ENCODE results near the gene DIPK1B. TPM values are rescaled to one million over a fixed set of nuclear protein-coding genes. Genes with fewer than 3 reads are reported as not detected.

The DIPK1B gene
- total RNA-seq, 4 donors from 2014 or later = 5.4 to 37.9 (median 15.8) TPM

DNA sequence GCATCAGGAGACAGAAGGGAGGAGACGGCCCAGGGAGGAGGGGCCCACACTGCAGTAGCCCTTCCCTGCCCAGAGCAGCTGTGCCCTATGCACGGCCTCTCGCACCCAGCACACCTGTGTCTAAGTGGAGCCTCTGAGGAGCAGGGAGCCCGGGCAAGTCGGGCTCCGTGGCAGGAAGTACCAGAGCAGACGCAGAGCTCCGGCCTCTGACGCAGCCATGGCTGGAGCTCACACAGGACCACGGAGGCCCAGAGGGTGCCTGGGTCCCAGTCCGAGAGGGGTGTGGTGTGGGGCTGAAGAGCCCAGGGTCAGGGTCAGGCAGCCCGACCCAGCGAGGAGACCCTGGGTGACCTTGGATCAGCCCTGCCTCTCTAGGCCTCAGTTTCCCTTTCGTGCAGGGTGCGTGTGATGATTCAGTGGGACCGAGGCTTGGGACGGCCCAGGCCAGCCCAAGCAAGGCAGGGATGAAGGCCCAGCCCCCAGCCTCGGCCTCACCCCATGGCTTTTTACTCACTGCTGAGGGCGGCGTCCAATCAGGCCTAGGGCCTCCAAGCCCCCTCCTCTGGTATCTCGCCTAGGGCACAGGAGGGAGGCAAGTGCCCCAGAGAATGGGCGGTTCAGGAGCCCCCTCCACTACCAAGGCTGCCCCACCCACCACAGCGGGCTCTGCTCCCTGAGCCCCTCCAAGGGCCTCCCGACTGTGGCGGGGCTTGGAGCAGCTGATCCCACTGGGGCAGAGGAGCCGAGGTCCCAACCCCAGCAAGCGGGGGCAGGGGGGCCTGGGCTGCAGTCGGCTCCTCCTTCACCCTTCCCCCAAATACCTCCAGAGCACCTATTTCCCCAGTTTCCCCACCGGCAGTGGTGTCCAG, 20.8 kb upstream of the DIPK1B start:
- no peaks in the 10 kb centered on the region for H3K36me3 ChIP-seq
- no peak overlapping the region for H3K27ac ChIP-seq
- H3K4me1 ChIP-seq = peaks cover 0 to 45% (median 9%) of the 10 kb centered on the region in 4 donors
- WGBS, 2 donors = 74 to 85% methylated on average over 14 to 21 of the region's 29 CpGs
- H3K4me3 ChIP-seq = no peak overlapping the region
- H3K27me3 ChIP-seq = peaks cover 0 to 7% of the 10 kb centered on the region in 2 donors
- TF ChIP-seq, protein P1, sequence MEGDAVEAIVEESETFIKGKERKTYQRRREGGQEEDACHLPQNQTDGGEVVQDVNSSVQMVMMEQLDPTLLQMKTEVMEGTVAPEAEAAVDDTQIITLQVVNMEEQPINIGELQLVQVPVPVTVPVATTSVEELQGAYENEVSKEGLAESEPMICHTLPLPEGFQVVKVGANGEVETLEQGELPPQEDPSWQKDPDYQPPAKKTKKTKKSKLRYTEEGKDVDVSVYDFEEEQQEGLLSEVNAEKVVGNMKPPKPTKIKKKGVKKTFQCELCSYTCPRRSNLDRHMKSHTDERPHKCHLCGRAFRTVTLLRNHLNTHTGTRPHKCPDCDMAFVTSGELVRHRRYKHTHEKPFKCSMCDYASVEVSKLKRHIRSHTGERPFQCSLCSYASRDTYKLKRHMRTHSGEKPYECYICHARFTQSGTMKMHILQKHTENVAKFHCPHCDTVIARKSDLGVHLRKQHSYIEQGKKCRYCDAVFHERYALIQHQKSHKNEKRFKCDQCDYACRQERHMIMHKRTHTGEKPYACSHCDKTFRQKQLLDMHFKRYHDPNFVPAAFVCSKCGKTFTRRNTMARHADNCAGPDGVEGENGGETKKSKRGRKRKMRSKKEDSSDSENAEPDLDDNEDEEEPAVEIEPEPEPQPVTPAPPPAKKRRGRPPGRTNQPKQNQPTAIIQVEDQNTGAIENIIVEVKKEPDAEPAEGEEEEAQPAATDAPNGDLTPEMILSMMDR (IDR thresholded peaks at IDR 0.05) = no peak
- TF ChIP-seq EP300 (IDR thresholded peaks at IDR 0.05) (no peak), POLR2A (IDR thresholded peaks at IDR 0.05) (no peak)
- H3K9me3 ChIP-seq = no peaks in the 10 kb centered on the region
- DNase-seq (ENCODE audit: low spot score in 2 of 2) = no peak

DNA sequence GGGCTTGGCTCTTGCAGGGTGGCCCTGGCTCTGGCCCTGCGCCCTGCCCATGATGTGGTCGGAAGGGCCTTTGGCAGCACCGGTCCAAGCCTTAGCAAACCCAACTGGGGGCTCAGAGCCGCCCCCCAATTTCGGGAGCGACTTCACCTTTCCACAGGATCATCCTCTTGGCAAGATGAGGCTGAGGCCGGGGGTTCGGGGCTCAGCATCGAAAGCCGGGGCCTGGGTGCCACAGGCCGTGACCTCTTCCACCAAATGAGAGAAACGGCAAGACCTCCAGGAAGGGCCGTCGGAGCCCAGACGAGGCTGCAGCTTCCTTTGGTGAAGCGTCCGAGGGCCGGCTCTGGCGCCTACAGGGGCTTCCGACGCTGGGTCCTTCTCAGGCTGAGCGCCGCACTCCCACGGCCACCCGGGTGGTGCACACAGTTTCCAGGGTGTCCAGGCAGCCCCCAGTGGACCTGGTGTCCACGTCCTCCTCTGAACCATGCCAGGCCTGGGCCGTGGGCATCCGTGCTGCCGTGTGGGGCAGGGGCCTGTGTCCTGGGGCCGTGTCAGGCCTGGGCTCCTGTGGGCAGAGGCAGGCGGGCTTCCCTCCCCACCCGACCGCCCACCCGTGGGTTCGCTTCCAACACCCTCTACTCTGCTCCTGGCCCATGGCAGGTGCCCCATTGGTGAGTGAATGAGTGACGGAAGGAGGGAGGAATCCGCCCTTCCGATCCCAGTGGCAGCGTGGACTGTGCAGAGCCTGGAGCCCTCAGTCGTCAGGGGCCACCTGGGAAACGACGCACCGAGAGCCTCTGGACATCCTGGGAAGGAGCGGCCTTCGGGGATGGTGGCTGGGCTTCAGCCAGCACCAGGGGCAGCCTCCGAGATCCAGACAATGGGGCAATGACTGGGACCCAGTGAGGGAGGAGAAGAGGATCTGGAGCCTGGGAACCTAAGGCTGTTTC, 19.9 kb upstream of the DIPK1B start:
- peaks cover 0 to 7% of the 10 kb centered on the region in 2 donors for H3K27me3 ChIP-seq
- H3K4me3 ChIP-seq = no peak overlapping the region
- TF ChIP-seq POLR2A (IDR thresholded peaks at IDR 0.05) (no peak), EP300 (IDR thresholded peaks at IDR 0.05) (no peak)
- TF ChIP-seq, protein P1 (IDR thresholded peaks at IDR 0.05) = no peak
- no peaks in the 10 kb centered on the region for H3K36me3 ChIP-seq
- H3K9me3 ChIP-seq = no peaks in the 10 kb centered on the region
- 85 to 86% methylated on average over 19 to 33 of the region's 46 CpGs for WGBS, 2 donors
- DNase-seq (ENCODE audit: low spot score in 2 of 2) = no peak
- H3K4me1 ChIP-seq = peaks cover 0 to 47% (median 9%) of the 10 kb centered on the region in 4 donors
- H3K27ac ChIP-seq = peak overlapping the region in 1 of 4 donors; percentile 53

DNA sequence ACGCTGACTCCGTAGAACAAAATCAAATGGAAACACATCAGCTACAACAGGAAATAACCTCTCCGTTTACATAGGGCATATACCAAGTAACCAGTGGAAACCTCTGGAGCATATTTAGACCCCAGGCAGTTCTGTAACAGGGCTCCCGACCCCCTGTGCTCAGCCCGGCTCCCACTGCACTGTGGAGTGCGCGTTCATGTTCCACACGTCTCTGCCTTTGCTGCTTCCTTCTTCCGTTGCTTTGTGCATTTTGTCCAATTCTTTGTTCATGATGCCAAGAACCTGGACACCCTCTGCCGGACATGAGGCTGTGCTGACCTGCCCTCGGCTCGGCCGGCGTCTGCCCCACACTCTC, 19.3 kb upstream of the DIPK1B start:
- no peaks in the 10 kb centered on the region for H3K36me3 ChIP-seq
- no peaks in the 10 kb centered on the region for H3K9me3 ChIP-seq
- H3K4me1 ChIP-seq = peaks cover 0 to 46% (median 4%) of the 10 kb centered on the region in 4 donors
- TF ChIP-seq, protein P1 (IDR thresholded peaks at IDR 0.05) = no peak
- no peak for TF ChIP-seq EP300 (IDR thresholded peaks at IDR 0.05)
- TF ChIP-seq POLR2A (IDR thresholded peaks at IDR 0.05) = no peak
- H3K27me3 ChIP-seq = peaks cover 0 to 13% of the 10 kb centered on the region in 2 donors
- H3K27ac ChIP-seq = peak overlapping the region in 1 of 4 donors; percentile 53
- DNase-seq (ENCODE audit: low spot score in 2 of 2) = no peak
- H3K4me3 ChIP-seq = no peak overlapping the region
- WGBS, 2 donors = 65 to 68% methylated on average over 14 of the region's 14 CpGs

DNA sequence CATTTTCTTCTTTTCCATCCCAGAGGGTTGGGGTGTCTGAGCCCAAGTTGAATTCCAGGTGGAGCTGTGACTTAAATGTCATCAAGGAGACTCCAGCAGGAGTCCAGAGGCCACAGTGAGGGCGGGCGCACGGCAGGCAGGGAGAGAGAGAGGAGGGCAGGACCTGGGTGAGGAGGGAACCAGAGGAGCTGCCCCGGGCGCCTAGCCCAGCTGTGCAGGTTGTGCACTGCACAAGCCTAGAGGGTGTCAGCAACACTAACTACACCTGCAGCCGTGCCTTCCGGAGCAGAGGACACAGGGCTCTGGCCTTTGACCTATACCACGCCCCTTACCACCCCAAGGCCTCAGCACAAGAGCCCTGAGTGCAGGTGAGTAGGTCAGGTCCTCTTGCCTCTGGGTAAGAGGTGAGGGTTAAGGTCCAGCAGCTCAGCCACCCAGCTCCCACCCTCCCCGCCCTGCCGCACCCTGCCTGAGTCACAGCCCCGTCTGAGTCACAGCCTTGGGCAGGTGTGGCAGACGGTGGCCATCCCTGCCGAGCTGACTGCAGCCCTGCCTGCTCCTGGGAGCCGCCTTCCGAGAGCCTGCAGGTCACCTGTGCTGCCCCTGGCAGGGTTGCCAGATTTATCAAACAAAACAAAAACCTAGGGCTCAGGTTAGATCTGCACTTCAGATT, 18.7 kb upstream of the DIPK1B start:
- Histone ChIP-seq H3K4me3 (no peak overlapping the region), H3K36me3 (no peaks in the 10 kb centered on the region), H3K9me3 (no peaks in the 10 kb centered on the region), H3K27ac (peak overlapping the region in 1 of 4 donors; percentile 53), H3K27me3 (peaks cover 0 to 13% of the 10 kb centered on the region in 2 donors), H3K4me1 (peaks cover 0 to 45% (median 4%) of the 10 kb centered on the region in 4 donors)
- TF ChIP-seq POLR2A (IDR thresholded peaks at IDR 0.05) = no peak
- no peak for TF ChIP-seq EP300 (IDR thresholded peaks at IDR 0.05)
- TF ChIP-seq, protein P1 (IDR thresholded peaks at IDR 0.05) = no peak
- no peak for DNase-seq (ENCODE audit: low spot score in 2 of 2)
- 63 to 80% methylated on average over 7 to 13 of the region's 15 CpGs for WGBS, 2 donors
